Smooth muscle cell (in vitro differentiated cells): Measurements from ENCODE around the gene KIF1A. TPM values are rescaled to one million over a fixed set of nuclear protein-coding genes. Genes with fewer than 3 reads are reported as not detected.

Experiments used
- DNase-seq: peaks from one replicate; lab custom pipeline; 2025; ENCODE audit not compliant: unreplicated experiment; lab: John Stamatoyannopoulos, UW
- H2AFZ ChIP-seq: fragments of 200-600 bp; sonication (generic); 2 replicates; pipeline ENCODE4 v1.6.0; 2016; ENCODE audit warnings: antibody characterized with exemption, low read depth, mild to moderate bottlenecking
- H3F3A ChIP-seq: fragments of 200-600 bp; sonication (generic); 2 replicates; pipeline ENCODE4 v1.6.0; 2017; ENCODE audit warnings: antibody characterized with exemption, low read depth
- H3K27ac ChIP-seq: fragments of 200-600 bp; sonication (generic); 2 replicates; pipeline ENCODE4 v1.5.1; 2016; ENCODE audit warnings: low read depth, mild to moderate bottlenecking
- H3K27me3 ChIP-seq: fragments of 200-600 bp; sonication (generic); 2 replicates; pipeline ENCODE4 v1.6.1; 2016; ENCODE audit warnings: low read depth, mild to moderate bottlenecking
- H3K36me3 ChIP-seq: fragments of 200-600 bp; sonication (generic); 2 replicates; pipeline ENCODE4 v1.5.1; 2016; ENCODE audit warnings: low read depth
- H3K4me1 ChIP-seq: fragments of 200-600 bp; sonication (generic); 2 replicates; pipeline ENCODE4 v1.5.1; 2016; ENCODE audit warnings: low read depth
- H3K4me2 ChIP-seq: fragments of 200-600 bp; sonication (generic); 2 replicates; pipeline ENCODE4 v1.6.0; 2016; ENCODE audit warnings: mild to moderate bottlenecking
- H3K4me3 ChIP-seq: fragments of 200-600 bp; sonication (generic); 2 replicates; pipeline ENCODE4 v1.5.1; 2016; ENCODE audit warnings: mild to moderate bottlenecking
- H3K79me2 ChIP-seq: fragments of 200-600 bp; sonication (generic); 2 replicates; pipeline ENCODE4 v1.6.0; 2016; ENCODE audit warnings: low read depth, mild to moderate bottlenecking
- H3K9ac ChIP-seq: fragments of 200-600 bp; sonication (generic); 2 replicates; pipeline ENCODE4 v1.6.0; 2016; ENCODE audit warnings: low read depth
- H3K9me3 ChIP-seq: fragments of 200-600 bp; sonication (generic); replicated peaks from 2 replicates; pipeline ENCODE4 v1.5.1; 2016; ENCODE audit warnings: low read depth
- H4K20me1 ChIP-seq: fragments of 200-600 bp; sonication (generic); 2 replicates; pipeline ENCODE4 v1.6.0; 2016; ENCODE audit warnings: low read depth
- CTCF ChIP-seq: fragments of 200-600 bp; sonication (generic); IDR thresholded peaks from 2 replicates; pipeline ENCODE4 v1.5.1; 2017; ENCODE audit warnings: borderline replicate concordance, mild to moderate bottlenecking, antibody characterized with exemption; ENCODE audit not compliant: insufficient read depth, poor library complexity, severe bottlenecking
- WGBS: methylation state at CpG from one replicate; pipeline ENCODE4 v1.1.7; 2016; ENCODE audit warnings: low lambda C conversion rate; 5-methylcytosine and 5-hydroxymethylcytosine counted together
- polyA plus RNA-seq: library from polyadenylated mRNA; unstranded; fragments of >200 nt; fragmentation: Nextera tagmentation; extraction: Ambion mirVana; gene quantifications from 2 replicates; pipeline ENCODE4 v1.2.1, GENCODE V29; 2016
- total RNA-seq: library from RNA; depleted of rRNA; stranded (reverse); fragments of >200 nt; gene quantifications from 2 replicates; pipeline ENCODE4 v1.2.3, GENCODE V29; 2014

KIF1A gene
- total and polyA plus RNA-seq, 2 experiments from 2014 or later = 4.6 to 8.4 TPM

- no peaks in the 10 kb centered on the region for H3K79me2 ChIP-seq
- no peak overlapping the region for H2AFZ ChIP-seq
- no peaks in the 10 kb centered on the region for H3F3A ChIP-seq
- no peak overlapping the region for H3K4me3 ChIP-seq
- H3K9me3 ChIP-seq = no peaks in the 10 kb centered on the region
- H3K36me3 ChIP-seq = no peaks in the 10 kb centered on the region
- no peak for DNase-seq
- H3K27ac ChIP-seq = no peak overlapping the region
- no peaks in the 10 kb centered on the region for H3K4me1 ChIP-seq
- H3K4me2 ChIP-seq = no peak overlapping the region
- TF ChIP-seq CTCF = no peak
- no peaks in the 10 kb centered on the region for H3K27me3 ChIP-seq
- H4K20me1 ChIP-seq = no peaks in the 10 kb centered on the region
- WGBS = 97% methylated on average over 10 of the region's 10 CpGs
- H3K9ac ChIP-seq = no peak overlapping the region
Observed at GRCh38 chr2:240812301-240812680, 7.7 kb downstream of the KIF1A start.

- DNase-seq = no peak
- no peak overlapping the region for H3K27ac ChIP-seq
- no peak overlapping the region for H3K9ac ChIP-seq
- H4K20me1 ChIP-seq = no peaks in the 10 kb centered on the region
- no peak overlapping the region for H2AFZ ChIP-seq
- WGBS = 96% methylated on average over 17 of the region's 17 CpGs
- no peak overlapping the region for H3K4me2 ChIP-seq
- H3K4me3 ChIP-seq = no peak overlapping the region
- H3F3A ChIP-seq = no peaks in the 10 kb centered on the region
- no peak for TF ChIP-seq CTCF
- no peaks in the 10 kb centered on the region for H3K9me3 ChIP-seq
- no peaks in the 10 kb centered on the region for H3K79me2 ChIP-seq
- no peaks in the 10 kb centered on the region for H3K4me1 ChIP-seq
- H3K36me3 ChIP-seq = no peaks in the 10 kb centered on the region
- H3K27me3 ChIP-seq = no peaks in the 10 kb centered on the region
Observed at GRCh38 chr2:240811346-240812300, 8.4 kb downstream of the KIF1A start.

GRCh38 chr2:240810621-240811020 lies 9.4 kb downstream of the KIF1A start:
- no peak for DNase-seq
- H3K36me3 ChIP-seq = no peaks in the 10 kb centered on the region
- H3K4me2 ChIP-seq = no peak overlapping the region
- H3F3A ChIP-seq = no peaks in the 10 kb centered on the region
- 92% methylated on average over 16 of the region's 16 CpGs for WGBS
- H3K27ac ChIP-seq = no peak overlapping the region
- H3K9ac ChIP-seq = no peak overlapping the region
- no peak overlapping the region for H3K4me3 ChIP-seq
- H3K4me1 ChIP-seq = no peaks in the 10 kb centered on the region
- no peaks in the 10 kb centered on the region for H3K9me3 ChIP-seq
- no peak overlapping the region for H2AFZ ChIP-seq
- H3K79me2 ChIP-seq = no peaks in the 10 kb centered on the region
- H3K27me3 ChIP-seq = no peaks in the 10 kb centered on the region
- no peak for TF ChIP-seq CTCF
- H4K20me1 ChIP-seq = no peaks in the 10 kb centered on the region
